Measurements from ENCODE around the gene DERA.

DNA sequence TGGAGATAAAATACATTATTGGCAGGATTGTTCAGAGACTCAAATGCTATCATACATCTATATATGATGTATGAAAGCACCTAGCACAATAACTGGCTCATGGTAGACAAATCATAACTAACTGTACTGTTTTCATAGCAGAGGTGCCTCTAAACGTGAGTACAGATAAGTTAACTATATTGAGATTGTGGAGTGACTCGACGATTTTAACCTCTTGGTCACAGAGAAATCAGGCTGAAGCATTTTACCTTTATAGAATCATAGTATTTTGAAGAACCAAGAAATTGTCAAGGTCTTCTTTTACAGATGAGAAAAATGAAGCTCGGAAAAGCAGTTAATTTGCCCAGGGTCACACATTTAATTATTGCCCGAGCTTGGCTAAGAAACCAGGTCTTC lies 666 bp upstream of the DERA start:
- TF ChIP-seq POLR2A (IDR thresholded peaks at IDR 0.05; ENCODE audit: low read depth, low read length), result no peak
- no peak for TF ChIP-seq POLR2AphosphoS5 (IDR thresholded peaks at IDR 0.05; ENCODE audit: low read depth, low read length)

All from GM12891 (cell line).